T follicular helper cell (primary cell): ENCODE data around the gene FAM24B.
"Not testable (repeated sequence)": the region's sequence is repeated elsewhere in the genome, so short reads cannot be mapped to it uniquely, and the experiment has no call there.

Experiments used
- DNase-seq: peaks from one replicate; pipeline ENCODE4 v3.0.0-alpha.2; 2020; ENCODE audit warnings: low read depth
- total RNA-seq, 2 experiments: gene quantifications; one replicate each; lab custom pipeline; 2026; lab: John Stamatoyannopoulos, UW

The FAM24B gene, protein sequence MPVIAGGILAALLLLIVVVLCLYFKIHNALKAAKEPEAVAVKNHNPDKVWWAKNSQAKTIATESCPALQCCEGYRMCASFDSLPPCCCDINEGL
- total RNA-seq = 2.1 to 3.0 reads per million in 2 experiments

DNA sequence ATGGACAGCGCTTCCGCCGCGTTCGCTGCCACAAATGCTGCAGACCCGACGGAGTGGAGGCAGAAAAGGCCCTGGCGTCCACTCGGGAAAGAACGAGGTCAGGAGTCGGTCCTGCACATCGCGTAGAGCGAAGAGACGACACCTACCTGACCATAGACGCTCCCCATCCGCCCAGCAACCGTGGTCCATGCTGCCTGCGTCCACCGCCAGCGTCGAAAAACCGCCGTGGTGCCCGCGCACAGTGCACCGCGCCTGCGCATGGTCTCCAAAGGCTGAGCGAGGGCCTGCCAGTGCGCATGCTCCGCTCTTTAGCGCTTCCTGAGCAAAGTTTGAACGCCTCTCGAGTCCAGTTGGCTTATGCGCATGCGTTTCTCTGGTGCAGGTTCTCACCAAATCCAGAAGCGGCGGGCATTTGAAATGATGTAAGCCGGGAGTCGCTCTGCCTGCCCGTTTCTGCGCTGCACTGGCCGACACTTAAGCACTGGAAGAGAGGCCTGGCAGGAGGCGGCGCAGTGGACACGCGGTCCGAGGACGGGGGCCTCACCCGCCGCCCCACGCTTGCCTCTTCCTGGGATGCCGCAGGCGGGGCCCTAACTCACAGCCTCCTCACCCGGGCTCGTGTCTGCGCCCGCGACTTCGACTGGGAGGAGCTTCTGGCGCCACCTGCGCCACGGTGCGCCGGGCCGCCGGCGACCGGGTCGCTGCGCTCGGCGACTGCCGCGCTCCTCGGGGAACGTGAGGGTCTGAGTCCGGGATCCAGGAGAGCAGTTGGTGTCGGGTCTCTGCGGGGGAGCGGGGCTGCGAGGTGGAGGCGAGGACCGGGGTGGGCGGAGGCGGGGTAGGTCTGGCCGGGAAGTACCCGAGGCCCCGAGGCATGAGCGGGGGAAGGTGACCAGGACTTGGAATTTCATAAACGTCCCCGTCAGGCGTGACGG, at the start of gene FAM24B:
Gene FAM24B, minus strand, starts transcription at position 243 of the 935 bp plus-strand sequence. CDS start 29,066 bp downstream, outside the sequence.
- DNase-seq = peak; percentile 92

DNA sequence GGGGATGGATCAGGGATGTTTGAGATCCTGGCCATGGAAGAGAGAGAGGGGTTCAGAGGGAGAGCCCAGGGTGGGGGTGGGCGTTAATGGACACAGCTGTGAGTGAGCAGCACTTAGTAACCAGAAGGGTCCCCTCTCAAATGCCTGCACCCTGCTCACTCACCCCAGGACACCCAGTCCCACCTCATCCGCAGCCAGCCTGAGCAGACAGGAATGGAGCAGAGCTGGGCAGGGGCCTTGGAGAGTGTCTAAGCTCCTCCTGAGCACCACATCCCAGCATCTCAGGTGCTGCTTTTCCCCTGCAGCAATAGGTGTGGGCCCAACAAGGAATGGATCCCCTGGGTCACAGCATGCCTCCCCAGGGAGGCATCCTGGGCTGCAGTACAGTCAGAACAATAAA, 36.3 kb upstream of the FAM24B start:
- no peak for DNase-seq

DNA sequence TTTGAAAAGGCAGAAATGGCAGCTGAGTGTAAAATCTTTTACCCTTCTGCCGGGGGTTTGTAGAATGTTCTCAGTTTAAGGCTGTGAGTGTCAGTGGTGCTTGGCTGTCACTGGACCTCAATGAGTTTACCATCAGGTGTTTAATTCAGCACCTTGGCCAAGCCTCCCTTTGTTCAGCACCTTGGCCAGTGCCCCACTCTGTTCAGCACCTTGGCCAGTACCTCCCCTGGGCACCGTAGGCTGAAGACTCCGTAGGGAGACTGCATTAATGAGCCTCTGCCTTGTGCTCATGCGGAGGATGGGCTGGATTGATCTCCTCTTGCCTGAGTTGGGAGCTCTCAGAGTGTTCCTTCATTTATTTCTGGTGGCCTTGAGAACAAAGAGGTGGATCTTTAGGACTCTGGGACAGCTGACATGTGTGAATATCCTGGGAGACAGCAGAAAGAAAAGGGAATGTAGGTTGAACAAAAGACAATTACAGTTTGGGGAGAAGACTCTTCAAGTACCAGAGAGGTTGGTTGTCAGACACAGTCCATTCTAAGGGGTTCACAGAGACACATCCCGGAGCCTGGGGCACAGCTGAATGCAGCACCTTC, 32.6 kb upstream of the FAM24B start:
- DNase-seq = peak; percentile 12

DNA sequence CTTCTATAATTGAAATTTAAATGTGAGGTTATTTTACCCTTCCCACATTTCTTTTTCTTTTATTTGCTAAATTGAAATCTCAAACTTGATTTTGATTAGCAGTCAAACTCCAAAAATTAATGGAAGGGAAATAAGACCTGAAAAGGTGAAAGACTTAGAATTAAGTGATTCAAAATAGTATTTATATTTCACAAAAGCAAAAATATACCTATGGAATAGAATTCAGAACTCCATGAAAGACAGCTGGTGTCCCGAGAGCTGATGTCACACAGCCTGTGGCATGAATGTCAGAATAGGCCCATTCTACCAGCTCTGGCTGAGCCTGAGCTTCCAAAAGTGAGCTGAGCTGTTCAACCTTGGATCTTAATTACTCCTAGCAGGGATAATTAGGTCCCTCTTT, 30.9 kb upstream of the FAM24B start, which contains the start of gene FAM24A:
Gene FAM24A, plus strand, starts transcription at position 301 of the 400 bp plus-strand sequence. CDS start 1,025 bp downstream, outside the sequence.
- DNase-seq = no peak

DNA sequence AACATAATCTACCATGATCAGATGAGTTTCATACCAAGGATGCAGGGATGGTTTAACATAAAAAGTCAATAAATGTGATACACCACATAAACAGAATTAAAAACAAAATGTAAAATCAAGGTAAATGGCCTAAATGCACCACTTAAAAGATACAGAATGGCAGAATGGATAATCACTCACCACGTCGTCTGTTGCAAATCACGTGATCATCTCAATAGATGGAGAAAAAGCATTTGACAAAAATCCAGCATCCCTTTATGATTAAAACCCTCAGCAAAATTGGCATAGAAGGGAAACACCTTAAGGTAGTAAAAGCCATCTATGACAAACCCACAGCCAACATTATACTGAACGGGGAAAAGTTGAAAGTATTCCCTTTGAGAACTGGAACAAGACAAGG, 24.5 kb upstream of the FAM24B start:
- DNase-seq = not testable (repeated sequence)

DNA sequence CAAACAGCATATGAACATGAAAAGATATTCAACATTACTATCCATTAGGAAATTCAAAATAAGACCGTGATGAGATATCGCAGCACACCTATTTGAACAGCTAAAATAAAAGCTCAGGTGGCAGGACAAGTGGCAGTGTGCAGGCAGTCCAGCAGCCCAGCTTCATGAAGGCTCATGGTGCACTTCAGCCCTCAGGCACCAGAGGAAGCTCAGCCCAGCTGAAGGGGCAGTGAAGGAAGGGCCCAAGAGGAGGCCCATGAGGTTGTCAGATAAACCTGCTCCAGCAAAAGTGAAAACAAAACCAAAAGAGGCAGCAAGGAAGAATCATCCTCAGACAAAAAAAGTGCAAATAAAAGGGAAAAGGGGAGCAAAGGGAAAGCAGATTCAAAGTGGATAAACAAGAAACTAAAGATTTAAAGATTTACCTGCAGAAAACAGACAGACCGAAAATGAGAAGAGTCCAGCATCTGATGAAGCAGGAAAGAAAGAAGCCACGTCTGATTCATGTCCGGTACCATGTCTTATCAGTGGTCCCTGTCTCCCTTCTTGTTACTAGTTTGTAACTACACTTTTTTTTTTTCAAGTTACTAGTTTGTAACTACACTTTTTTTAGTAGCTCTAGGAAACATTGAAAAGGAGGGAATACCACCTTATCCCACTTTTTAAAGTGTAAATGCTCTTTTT, 15.0 kb upstream of the FAM24B start:
- no peak for DNase-seq

DNA sequence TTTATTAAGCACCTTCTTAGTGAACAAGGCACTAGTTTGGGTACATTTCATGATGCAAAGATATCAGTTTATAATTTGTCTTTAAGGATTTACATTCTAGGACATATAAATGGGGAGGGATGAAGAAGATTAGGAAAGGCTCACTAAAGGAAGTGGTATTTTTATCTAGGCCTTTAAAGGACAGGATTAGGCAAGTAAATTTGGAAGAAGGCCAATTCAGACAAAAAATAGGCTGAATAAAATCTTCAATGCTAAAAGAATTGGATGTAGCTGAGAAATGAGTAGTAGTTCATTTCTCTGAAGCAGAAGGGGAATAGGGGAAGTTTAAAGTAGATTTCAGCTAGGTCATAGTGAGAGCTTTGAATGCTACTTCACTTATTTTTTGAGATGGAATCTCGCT, 4.8 kb upstream of the FAM24B start:
- DNase-seq = no peak

DNA sequence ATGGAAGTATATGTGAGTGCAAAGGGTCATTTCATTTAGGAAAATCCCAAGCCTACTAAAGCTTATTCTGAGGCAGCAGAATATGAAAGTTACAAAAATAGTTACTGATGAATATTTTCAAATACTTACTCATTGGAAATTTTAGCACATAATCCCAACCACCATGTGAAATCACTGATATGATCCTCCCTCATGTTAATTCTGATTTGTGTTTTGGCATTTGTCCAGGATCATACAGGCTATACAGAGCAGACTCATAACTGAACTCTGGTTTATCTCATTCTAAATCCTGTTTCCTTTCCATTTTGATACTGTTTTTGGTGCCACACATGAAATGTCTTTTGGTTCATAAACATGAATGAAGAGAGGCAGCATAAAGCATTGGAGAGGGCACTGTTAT, 3.4 kb upstream of the FAM24B start:
- DNase-seq = no peak

DNA sequence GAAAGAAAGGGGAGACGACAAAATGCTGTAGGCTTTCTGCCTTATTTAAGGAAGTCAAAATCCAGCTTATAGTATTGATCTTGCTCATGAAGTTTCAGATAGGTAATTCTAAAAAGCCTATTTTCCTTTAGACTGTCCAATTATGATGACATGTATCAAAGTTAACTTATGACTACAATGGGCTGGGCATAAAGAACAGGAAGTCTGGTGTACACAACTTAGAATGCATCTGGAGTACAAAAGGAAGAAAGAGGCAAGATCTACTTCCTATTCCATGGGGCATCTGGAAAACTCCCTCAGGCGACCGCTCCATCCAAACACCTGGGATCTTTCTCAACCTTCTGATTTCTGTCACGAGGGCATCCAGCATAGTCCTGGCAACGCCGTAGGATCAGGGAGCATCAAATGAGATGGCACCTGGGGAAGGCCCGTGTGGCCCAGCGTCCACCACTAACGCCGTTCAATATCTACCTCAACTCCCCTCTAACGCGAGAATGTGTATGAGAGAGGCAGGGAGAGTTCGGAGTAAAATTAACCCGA, 512 bp downstream of the FAM24B start:
- DNase-seq = no peak

DNA sequence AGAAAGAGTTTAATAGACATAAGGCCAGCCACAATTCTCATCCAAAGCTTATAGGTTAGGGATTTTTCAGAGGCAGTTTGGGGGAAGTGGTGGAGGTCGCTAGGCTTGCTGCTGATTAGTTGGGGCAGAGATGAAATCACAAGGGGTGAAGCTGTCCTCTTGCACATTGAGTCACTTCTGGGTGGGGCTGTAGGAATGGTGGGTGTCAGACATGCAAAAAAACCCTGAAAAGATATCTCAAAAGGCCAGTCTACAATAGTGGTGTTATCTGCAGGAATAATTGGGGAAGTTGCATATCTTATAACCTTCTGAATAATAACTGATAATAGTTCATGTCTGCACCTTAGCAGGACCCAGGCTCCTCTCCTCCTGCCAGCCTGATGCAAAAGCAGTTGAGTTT, 2.1 kb downstream of the FAM24B start:
- DNase-seq = no peak

DNA sequence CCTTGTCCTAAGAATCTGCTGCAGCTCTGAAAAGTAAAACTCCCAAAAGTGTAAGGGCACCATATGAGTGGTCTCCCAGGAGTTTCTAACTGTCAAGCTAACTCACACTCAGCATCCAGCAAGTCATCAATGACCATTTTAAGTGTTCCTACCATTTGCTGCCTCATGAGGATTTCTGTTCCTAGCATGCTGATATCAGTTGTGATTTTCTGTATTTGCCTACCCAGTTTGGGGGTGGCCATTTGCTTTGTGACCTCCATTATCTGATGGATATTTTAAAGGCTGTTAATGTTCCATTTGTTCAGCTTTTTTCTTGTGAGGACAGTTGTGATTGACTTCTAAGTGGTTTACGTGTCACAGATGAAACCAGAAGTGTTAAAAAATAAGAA, 2.9 kb downstream of the FAM24B start:
- DNase-seq = no peak

DNA sequence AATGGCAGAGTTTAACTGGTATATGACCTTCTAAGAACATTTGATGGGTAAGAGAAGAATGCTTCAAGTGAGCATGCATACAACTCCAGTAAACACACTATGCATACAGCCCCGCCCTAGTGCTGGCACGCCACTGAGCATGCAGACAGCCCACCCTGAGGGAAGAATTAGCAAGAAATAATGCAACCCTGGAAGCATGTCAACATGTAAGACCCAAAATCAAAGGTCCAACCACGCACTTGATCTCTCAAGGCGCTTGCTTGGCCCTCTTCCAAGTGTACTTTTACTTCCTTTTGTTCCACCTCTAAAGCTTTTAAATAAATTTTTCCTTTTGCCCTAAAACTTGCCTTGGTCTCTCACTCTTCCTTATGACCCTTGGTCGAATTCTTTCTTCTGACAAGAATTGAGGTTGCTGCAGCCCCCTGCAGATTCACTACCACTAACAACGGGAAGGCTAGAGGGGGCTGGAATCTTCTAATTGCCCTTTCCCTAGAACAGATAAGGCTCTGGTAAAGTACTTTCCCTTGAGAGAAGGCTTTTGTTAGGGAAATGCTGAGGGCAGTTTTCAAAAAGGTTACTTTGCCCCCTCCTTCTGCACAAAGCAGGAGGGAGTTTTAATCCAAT, 3.4 kb downstream of the FAM24B start:
- DNase-seq = no peak

DNA sequence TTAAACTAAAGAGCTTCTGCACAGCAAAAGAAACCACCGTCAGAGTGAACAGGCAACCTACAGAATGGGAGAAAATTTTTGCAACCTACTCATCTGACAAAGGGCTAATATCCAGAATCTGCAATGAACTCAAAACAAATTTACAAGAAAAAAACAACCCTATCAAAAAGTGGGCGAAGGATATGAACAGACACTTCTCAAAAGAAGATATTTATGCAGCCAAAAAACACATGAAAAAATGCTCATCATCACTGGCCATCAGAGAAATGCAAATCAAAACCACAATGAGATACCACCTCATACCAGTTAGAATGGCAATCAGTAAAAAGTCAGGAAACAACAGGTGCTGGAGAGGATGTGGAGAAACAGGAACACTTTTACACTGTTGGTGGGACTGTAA, 7.4 kb downstream of the FAM24B start:
- not testable (repeated sequence) for DNase-seq

DNA sequence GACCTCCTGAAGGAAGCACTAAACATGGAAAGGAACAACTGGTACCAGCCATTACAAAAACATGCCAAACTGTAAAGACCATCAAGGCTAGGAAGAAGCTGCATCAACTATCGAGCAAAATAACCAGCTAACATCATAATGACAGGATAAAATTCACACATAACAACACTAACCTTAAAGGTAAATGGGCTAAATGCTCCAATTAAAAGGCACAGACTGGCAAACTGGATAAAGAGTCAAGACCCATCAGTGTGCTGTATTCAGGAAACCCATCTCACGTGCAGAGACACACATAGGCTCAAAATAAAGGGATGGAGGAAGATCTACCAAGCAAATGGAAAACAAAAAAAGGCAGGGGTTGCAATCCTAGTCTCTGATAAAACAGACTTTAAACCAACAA, 10.6 kb downstream of the FAM24B start:
- DNase-seq = not testable (repeated sequence)

DNA sequence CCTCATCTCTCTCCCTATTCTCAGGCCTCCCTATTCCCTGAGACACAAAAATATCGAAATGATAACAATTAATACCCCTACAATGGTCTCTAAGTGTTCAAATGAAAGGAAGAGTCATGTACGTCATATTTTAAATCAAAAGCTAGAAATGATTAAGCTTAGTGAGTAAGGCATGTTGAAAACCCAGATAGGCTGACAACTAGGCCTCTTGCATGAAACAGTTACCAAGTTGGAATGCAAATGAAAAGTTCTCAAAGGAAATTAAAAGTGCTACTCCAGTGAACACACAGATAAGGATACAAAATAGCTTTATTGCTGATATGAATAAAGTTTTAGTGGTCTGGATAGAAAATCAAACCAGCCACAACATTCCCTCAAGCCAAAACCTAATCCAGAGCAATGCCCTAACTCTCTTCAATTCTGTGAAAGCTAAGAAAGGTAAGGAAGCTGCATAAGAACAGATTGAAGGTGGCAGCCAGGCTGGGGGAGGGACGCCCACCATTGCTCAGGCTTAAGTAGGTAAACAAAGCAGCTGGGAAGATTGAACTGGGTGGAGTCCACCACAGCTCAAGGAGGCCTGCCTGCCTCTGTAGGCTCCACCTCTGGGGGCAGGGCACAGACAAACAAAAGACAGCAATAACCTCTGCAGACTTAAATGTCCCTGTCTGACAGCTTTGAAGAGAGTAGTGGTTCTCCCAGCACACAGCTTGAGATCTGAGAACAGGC, 12.5 kb downstream of the FAM24B start:
- not testable (repeated sequence) for DNase-seq

DNA sequence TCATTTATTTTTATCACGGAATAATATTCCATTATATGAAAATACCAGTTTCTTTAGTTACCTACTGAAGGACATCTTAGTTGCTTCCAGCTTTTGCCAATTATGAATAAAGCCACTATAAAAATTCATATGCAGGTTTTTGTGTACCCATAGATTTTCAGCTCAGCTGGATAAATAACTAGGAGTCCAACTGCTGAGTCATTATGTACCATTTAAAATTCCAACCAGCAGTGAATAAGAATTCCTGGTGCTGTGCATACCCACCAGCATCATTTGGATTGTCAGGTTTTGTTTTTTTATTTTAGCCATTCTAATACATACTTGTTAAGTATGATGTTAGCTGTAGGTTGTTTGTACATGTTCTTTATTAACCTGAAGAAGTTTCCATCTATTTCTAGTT, 14.5 kb downstream of the FAM24B start:
- DNase-seq = no peak

DNA sequence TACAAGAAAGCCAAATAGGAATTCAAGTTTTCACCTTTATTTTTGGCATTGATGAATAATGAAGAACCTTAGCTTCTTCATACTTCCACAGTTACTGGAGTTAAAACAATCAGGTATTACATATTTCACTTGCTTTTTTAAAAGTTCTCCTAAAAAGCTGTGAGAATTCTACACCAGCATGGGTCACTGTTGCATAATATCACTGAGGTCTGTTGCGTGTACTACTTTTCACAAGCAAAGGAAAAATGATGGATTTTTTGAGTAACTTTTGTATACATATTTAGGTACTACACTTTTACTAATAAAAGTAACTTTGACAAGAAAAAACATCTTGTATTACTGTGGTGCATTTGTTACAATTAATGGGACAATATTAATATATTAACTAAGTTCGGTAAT, 15.2 kb downstream of the FAM24B start:
- no peak for DNase-seq

DNA sequence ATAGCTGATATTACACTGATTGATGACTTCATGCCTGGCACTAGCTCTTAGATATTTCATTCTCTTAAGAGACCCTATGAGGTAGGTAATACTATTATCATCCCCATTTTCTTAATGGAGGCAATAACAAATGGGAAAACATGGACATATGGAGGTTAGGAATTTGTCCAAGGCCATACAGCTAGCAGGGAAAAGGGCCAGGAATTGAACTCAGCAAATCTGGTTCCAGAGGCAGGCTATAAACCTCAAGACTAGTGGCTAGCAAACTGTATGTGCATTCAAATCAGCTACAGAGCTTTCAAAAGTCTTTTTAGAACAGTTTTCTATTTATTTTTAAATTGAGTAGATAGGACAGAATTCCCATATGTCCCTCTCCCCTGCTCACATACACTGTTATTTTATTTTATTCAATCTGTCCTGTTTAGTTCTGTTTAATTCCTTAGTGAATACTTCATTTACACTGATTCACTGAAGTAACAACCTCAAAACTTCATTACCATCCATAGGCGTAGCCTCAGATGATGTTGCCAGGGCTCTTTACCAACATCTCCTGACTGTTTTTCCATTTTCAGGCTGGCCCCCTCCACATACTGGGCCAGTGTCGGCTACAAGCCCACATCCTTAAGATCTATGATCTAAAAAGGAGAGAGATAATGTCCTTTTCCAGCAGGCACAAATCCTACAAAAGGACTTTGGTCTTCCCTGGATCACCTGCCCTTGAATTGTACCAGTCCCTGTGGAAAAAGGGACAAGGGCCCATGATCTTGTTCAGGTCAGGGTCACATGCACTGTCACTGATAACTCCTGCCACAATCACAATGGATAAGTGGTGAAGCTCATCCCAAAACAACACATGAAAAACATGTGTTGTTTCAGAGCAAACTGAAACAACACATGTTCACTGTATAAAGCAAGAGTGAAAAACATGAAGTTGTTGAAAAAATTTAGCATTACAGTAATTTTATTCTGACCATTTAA, 15.9 kb downstream of the FAM24B start:
- DNase-seq = no peak

DNA sequence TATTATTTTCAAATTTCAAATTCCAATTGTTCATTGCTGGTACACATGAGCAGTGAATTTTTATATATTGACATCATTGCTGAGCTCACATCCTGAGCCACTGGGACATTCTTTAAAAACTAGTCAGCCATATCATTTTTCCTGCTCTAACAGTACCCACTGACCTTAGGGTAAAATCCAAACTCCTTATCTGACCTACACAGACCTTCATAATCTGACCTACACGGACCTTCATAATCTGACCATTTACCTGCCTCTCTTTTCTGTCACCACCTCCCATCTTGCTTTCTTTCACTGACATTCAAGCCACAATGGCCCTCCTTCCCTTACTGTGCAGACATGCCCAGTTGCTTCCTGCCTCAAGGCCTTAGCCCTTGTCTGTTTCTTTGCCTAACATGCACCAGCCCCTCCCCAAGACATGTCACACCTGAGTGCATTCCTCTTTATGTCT, 17.6 kb downstream of the FAM24B start:
- DNase-seq = no peak

DNA sequence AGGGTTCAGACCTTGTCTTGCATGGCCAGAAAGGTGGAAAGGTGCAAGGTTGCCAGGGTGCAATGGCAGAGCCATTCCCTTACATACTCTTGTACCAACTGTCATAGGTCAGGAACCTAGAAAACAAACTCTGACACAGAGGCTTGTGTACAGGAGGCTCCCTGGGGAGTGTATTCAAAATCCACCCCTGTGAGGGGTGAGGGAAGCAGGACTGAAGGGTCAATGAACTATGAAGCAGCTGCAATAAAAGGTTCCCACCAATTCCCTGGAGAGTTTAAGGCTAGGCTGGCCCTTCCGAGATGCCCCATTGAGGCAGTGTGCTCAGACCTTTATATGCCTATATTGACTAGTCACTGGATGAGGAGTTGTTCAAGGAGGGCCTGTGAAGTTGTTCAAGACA, 19.9 kb downstream of the FAM24B start:
- no peak for DNase-seq
